Uterus (tissue), 2 donors: ENCODE measurements around the gene TM2D3.

Experiments used
- CTCF ChIP-seq, 4 experiments: fragments of 200-600 bp in 2 of 4; fragments of 450-650 bp in 2 of 4; sonication (generic) in 2 of 4; IDR thresholded peaks; one replicate each; pipeline ENCODE4 v1.5.1; 2016 to 2019; ENCODE audit warnings: antibody characterized with exemption in 4 of 4, mild to moderate bottlenecking in 2 of 4, moderate library complexity in 1 of 4
- POLR2A ChIP-seq, 2 donors: fragments of 450-650 bp; IDR thresholded peaks; one replicate each; pipeline ENCODE4 v1.6.1; 2016; ENCODE audit warnings: antibody characterized with exemption in 2 of 2, mild to moderate bottlenecking in 1 of 2, moderate library complexity in 1 of 2

- TF ChIP-seq CTCF (IDR thresholded peaks at IDR 0.05), result no peak
- no peak for TF ChIP-seq POLR2A (IDR thresholded peaks at IDR 0.05)
These were observed 46.1 kb upstream of the TM2D3 start for GRCh38 chr15:101698314-101698713.
